ENCODE measurements around the gene SHROOM3.

SHROOM3 gene

GRCh38 chr4:76498550-76498949 is 63.5 kb downstream of the SHROOM3 start:
- DNase-seq: no peak

- DNase-seq: no peak
Measured at GRCh38 chr4:76499461-76499860, 64.4 kb downstream of the SHROOM3 start.

GRCh38 chr4:76502886-76503285 is 67.9 kb downstream of the SHROOM3 start:
- DNase-seq: no peak

GRCh38 chr4:76504613-76505465 is 69.8 kb downstream of the SHROOM3 start:
- peak; percentile 77 for DNase-seq

GRCh38 chr4:76511947-76512346 is 76.9 kb downstream of the SHROOM3 start:
- DNase-seq: no peak

GRCh38 chr4:76513482-76513881 is 78.5 kb downstream of the SHROOM3 start:
- no peak for DNase-seq

GRCh38 chr4:76514087-76514486 is 79.1 kb downstream of the SHROOM3 start:
- no peak for DNase-seq

- DNase-seq: peak; percentile 44
Measured at GRCh38 chr4:76515975-76516843, 81.2 kb downstream of the SHROOM3 start.

- no peak for DNase-seq
Measured at GRCh38 chr4:76518241-76518640, 83.2 kb downstream of the SHROOM3 start.

- DNase-seq: no peak
Measured at GRCh38 chr4:76523593-76523992, 88.6 kb downstream of the SHROOM3 start.

- no peak for DNase-seq
Measured at GRCh38 chr4:76525751-76526150, 90.7 kb downstream of the SHROOM3 start.

GRCh38 chr4:76526585-76526990 is 91.6 kb downstream of the SHROOM3 start:
- DNase-seq: no peak

GRCh38 chr4:76527666-76528065 is 92.6 kb downstream of the SHROOM3 start:
- DNase-seq: no peak

GRCh38 chr4:76531597-76531996 is 96.6 kb downstream of the SHROOM3 start:
- DNase-seq: no peak

GRCh38 chr4:76532805-76533204 is 97.8 kb downstream of the SHROOM3 start:
- no peak for DNase-seq

GRCh38 chr4:76533314-76533713 is 98.3 kb downstream of the SHROOM3 start:
- no peak for DNase-seq

- DNase-seq: no peak
Measured at GRCh38 chr4:76535603-76536372, 100.8 kb downstream of the SHROOM3 start.

GRCh38 chr4:76536373-76536689 is 101.3 kb downstream of the SHROOM3 start:
- no peak for DNase-seq

- DNase-seq: no peak
Measured at GRCh38 chr4:76538296-76538695, 103.3 kb downstream of the SHROOM3 start.

GRCh38 chr4:76539979-76540378 is 105.0 kb downstream of the SHROOM3 start:
- DNase-seq: no peak

GRCh38 chr4:76540486-76540885 is 105.5 kb downstream of the SHROOM3 start:
- DNase-seq: no peak

- DNase-seq: no peak
Measured at GRCh38 chr4:76543378-76543777, 108.3 kb downstream of the SHROOM3 start.

GRCh38 chr4:76544725-76545124 is 109.7 kb downstream of the SHROOM3 start:
- no peak for DNase-seq
